ENCODE data around the gene F2.

Gene F2

GRCh38 chr11:46679241-46680163 lies 39.5 kb upstream of the F2 start:
- TF ChIP-seq GABPA (IDR thresholded peaks at IDR 0.05; ENCODE audit: low read depth) = no peak
- TF ChIP-seq POLR2AphosphoS5 (IDR thresholded peaks at IDR 0.05; ENCODE audit: low read depth) = no peak
- no peak for TF ChIP-seq SPI1 (IDR thresholded peaks at IDR 0.05; ENCODE audit: borderline replicate concordance, low read depth)
- TF ChIP-seq CTCF (IDR thresholded peaks at IDR 0.05; ENCODE audit: insufficient read depth, low read length) = no peak
- TF ChIP-seq REST (IDR thresholded peaks at IDR 0.05; ENCODE audit: insufficient replicate concordance, low read depth) = no peak
- Histone ChIP-seq H3K4me3 (replicated peaks; ENCODE audit: insufficient read depth, low read length) (no peak overlapping the region), H3K27ac (replicated peaks) (no peak overlapping the region; the same call in 1 of the 2 replicates), H3K27me3 (ENCODE audit: insufficient read depth, poor library complexity, severe bottlenecking) (no peaks in the 10 kb centered on the region)
- DNase-seq (ENCODE audit: low read depth in 1 of 2, low spot score in 1 of 2) = no peak

- no peak overlapping the region for H3K4me3 ChIP-seq (replicated peaks; ENCODE audit: insufficient read depth, low read length)
- no peak for DNase-seq (ENCODE audit: low read depth in 1 of 2, low spot score in 1 of 2)
- no peak overlapping the region for H3K27ac ChIP-seq (replicated peaks)
- no peaks in the 10 kb centered on the region for H3K27me3 ChIP-seq (ENCODE audit: insufficient read depth, poor library complexity, severe bottlenecking)
- TF ChIP-seq GABPA (IDR thresholded peaks at IDR 0.05; ENCODE audit: low read depth) = no peak
- TF ChIP-seq POLR2AphosphoS5 (IDR thresholded peaks at IDR 0.05; ENCODE audit: low read depth) = no peak
- TF ChIP-seq CTCF (IDR thresholded peaks at IDR 0.05; ENCODE audit: insufficient read depth, low read length) = no peak
- no peak for TF ChIP-seq REST (IDR thresholded peaks at IDR 0.05; ENCODE audit: insufficient replicate concordance, low read depth)
- TF ChIP-seq SPI1 (IDR thresholded peaks at IDR 0.05; ENCODE audit: borderline replicate concordance, low read depth) = no peak
Measured at GRCh38 chr11:46680164-46680760, 38.8 kb upstream of the F2 start.

GRCh38 chr11:46680815-46681214 lies 38.2 kb upstream of the F2 start:
- Histone ChIP-seq H3K4me3 (replicated peaks; ENCODE audit: insufficient read depth, low read length) (no peak overlapping the region), H3K27ac (replicated peaks) (no peak overlapping the region), H3K27me3 (ENCODE audit: insufficient read depth, poor library complexity, severe bottlenecking) (no peaks in the 10 kb centered on the region)
- TF ChIP-seq REST (IDR thresholded peaks at IDR 0.05; ENCODE audit: insufficient replicate concordance, low read depth) = no peak
- DNase-seq (ENCODE audit: low read depth in 1 of 2, low spot score in 1 of 2) = no peak
